GM23338 (cell line): ENCODE measurements around the gene PGR. TPM values are rescaled to one million over a fixed set of nuclear protein-coding genes. Genes with fewer than 3 reads are reported as not detected.

Experiments used
- ATAC-seq: fragments of 200-7000 bp; cut with Tn5 transposase; 3 replicates; pipeline ENCODE4 v1.9.1; 2020
- DNase-seq: peaks from one replicate; pipeline ENCODE4 v3.0.0-alpha.2; 2015; ENCODE audit warnings: low spot score
- H2AFZ ChIP-seq: fragments of 200-600 bp; sonication (generic); 2 replicates; pipeline ENCODE4 v1.8.0; 2016; ENCODE audit warnings: antibody characterized with exemption, mild to moderate bottlenecking, moderate library complexity
- H3F3A ChIP-seq: fragments of 200-600 bp; sonication (generic); replicated peaks from 2 replicates; pipeline ENCODE4 v1.8.0; 2017; ENCODE audit warnings: antibody characterized with exemption, mixed run types, low read depth
- H3K27ac ChIP-seq: fragments of 200-600 bp; sonication (generic); 2 replicates; pipeline ENCODE4 v1.6.1; 2016; ENCODE audit warnings: low read depth
- H3K27me3 ChIP-seq: fragments of 200-600 bp; sonication (generic); 2 replicates; pipeline ENCODE4 v1.8.0; 2016; ENCODE audit warnings: mild to moderate bottlenecking, mixed run types, moderate library complexity; ENCODE audit not compliant: insufficient read depth
- H3K36me3 ChIP-seq: fragments of 200-600 bp; sonication (generic); 2 replicates; pipeline ENCODE4 v1.8.0; 2016; ENCODE audit warnings: mild to moderate bottlenecking; ENCODE audit not compliant: insufficient read depth
- H3K4me1 ChIP-seq: fragments of 200-600 bp; sonication (generic); 2 replicates; pipeline ENCODE4 v1.8.0; 2016; ENCODE audit warnings: mild to moderate bottlenecking, moderate library complexity; ENCODE audit not compliant: insufficient read depth
- H3K4me2 ChIP-seq: fragments of 200-600 bp; sonication (generic); 2 replicates; pipeline ENCODE4 v1.7.1; 2017; ENCODE audit warnings: mixed run types
- H3K4me3 ChIP-seq: fragments of 200-600 bp; sonication (generic); 2 replicates; pipeline ENCODE4 v1.6.1; 2016; ENCODE audit warnings: mixed run types
- H3K79me2 ChIP-seq: fragments of 200-600 bp; sonication (generic); replicated peaks from 2 replicates; pipeline ENCODE4 v1.8.0; 2017; ENCODE audit warnings: mild to moderate bottlenecking; ENCODE audit not compliant: insufficient read depth
- H3K9me2 ChIP-seq: fragments of 200-600 bp; sonication (generic); 2 replicates; pipeline ENCODE4 v1.8.0; 2017; ENCODE audit not compliant: insufficient read depth
- H4K20me1 ChIP-seq: fragments of 200-600 bp; sonication (generic); replicated peaks from 2 replicates; pipeline ENCODE4 v1.8.0; 2017; ENCODE audit warnings: mild to moderate bottlenecking; ENCODE audit not compliant: insufficient read depth
- H3K27ac Mint-ChIP-seq: 2 replicates; pipeline ENCODE4 v1.8.0; 2020; ENCODE audit warnings: inconsistent platforms, mild to moderate bottlenecking, moderate library complexity, mixed read lengths
- H3K27me3 Mint-ChIP-seq: 3 replicates; pipeline ENCODE4 v1.8.0; 2022; ENCODE audit warnings: low read depth, mild to moderate bottlenecking, moderate library complexity, mixed read lengths, inconsistent platforms; ENCODE audit not compliant: insufficient read depth, poor library complexity
- H3K36me3 Mint-ChIP-seq: 3 replicates; pipeline ENCODE4 v1.8.0; 2021; ENCODE audit warnings: low read depth, mild to moderate bottlenecking, inconsistent platforms, moderate library complexity, mixed read lengths
- H3K4me1 Mint-ChIP-seq: 3 replicates; pipeline ENCODE4 v1.8.0; 2020; ENCODE audit warnings: mild to moderate bottlenecking, inconsistent platforms, mixed read lengths
- H3K4me3 Mint-ChIP-seq: 3 replicates; pipeline ENCODE4 v1.8.0; 2021; ENCODE audit warnings: moderate library complexity, mild to moderate bottlenecking, inconsistent platforms, mixed read lengths
- H3K9me3 Mint-ChIP-seq: 3 replicates; pipeline ENCODE4 v1.8.0; 2020; ENCODE audit warnings: moderate library complexity, mild to moderate bottlenecking, inconsistent platforms, mixed read lengths
- CTCF ChIP-seq, 2 experiments: fragments of 200-600 bp in 1 of 2; sonication (generic) in 1 of 2; conservative IDR thresholded peaks; 2 replicates each; pipeline versions ENCODE4 v1.5.1 to v1.6.1; 2016 to 2017; ENCODE audit warnings: antibody characterized with exemption in 2 of 2, low read depth in 2 of 2, mild to moderate bottlenecking in 2 of 2, moderate library complexity in 1 of 2
- ETS1 ChIP-seq: IDR thresholded peaks from 2 replicates; pipeline ENCODE4 v1.6.1; 2016; ENCODE audit warnings: antibody characterized with exemption
- EZH2 ChIP-seq: fragments of 200-600 bp; sonication (generic); IDR thresholded peaks from one replicate; pipeline ENCODE4 v1.8.0; 2017; ENCODE audit warnings: antibody characterized with exemption, mild to moderate bottlenecking, low read depth; ENCODE audit not compliant: unreplicated experiment
- EZH2phosphoT487 ChIP-seq: fragments of 200-600 bp; sonication (generic); IDR thresholded peaks from one replicate; pipeline ENCODE4 v1.8.1; 2018; ENCODE audit warnings: antibody characterized with exemption; ENCODE audit not compliant: unreplicated experiment
- JUNB ChIP-seq: IDR thresholded peaks from one replicate; pipeline ENCODE4 v1.6.1; 2016; ENCODE audit warnings: antibody characterized with exemption; ENCODE audit not compliant: unreplicated experiment
- NANOG ChIP-seq: IDR thresholded peaks from 2 replicates; pipeline ENCODE4 v1.6.1; 2016; ENCODE audit warnings: antibody characterized with exemption, borderline replicate concordance
- REST ChIP-seq: IDR thresholded peaks from one replicate; pipeline ENCODE4 v1.6.1; 2018; ENCODE audit warnings: antibody characterized with exemption; ENCODE audit not compliant: unreplicated experiment
- STAT1 ChIP-seq: IDR thresholded peaks from one replicate; pipeline ENCODE4 v1.6.1; 2016; ENCODE audit warnings: antibody characterized with exemption; ENCODE audit not compliant: unreplicated experiment
- ZNF331 ChIP-seq: fragments of 250-450 bp; sonication (Bioruptor Pico); IDR thresholded peaks from 2 replicates; pipeline ENCODE4 v1.5.0; 2020; ENCODE audit warnings: low read depth, mild to moderate bottlenecking, moderate library complexity
- ZNF462 ChIP-seq: fragments of 250-450 bp; sonication (Bioruptor Pico); IDR thresholded peaks from 2 replicates; pipeline ENCODE4 v1.5.0; 2020; ENCODE audit warnings: mild to moderate bottlenecking, moderate library complexity
- polyA plus RNA-seq: library from polyadenylated mRNA; unstranded; fragments of >200 nt; fragmentation: Nextera tagmentation; extraction: Ambion mirVana; gene quantifications from 2 replicates; pipeline ENCODE4 v1.2.1, GENCODE V29; 2016
- total RNA-seq: library from RNA; depleted of rRNA; stranded (reverse); fragments of >200 nt; shearing (Covaris generic); gene quantifications from 2 replicates; pipeline ENCODE4 v1.2.3, GENCODE V29; 2014

PGR gene
- total and polyA plus RNA-seq, 2 experiments from 2014 or later, result 0.07 to 0.11 TPM

GRCh38 chr11:100984668-100985067 lies 144.9 kb downstream of the PGR start:
- Histone ChIP-seq H3K4me1 (no peaks in the 10 kb centered on the region), H3K9me2 (no peaks in the 10 kb centered on the region), H3K79me2 (no peaks in the 10 kb centered on the region), H3K27ac (no peak overlapping the region), H2AFZ (no peak overlapping the region), H3K36me3 (no peaks in the 10 kb centered on the region), H3F3A (no peaks in the 10 kb centered on the region), H3K4me3 (no peak overlapping the region), H3K4me2 (no peak overlapping the region), H3K27me3 (peaks cover 5% of the 10 kb centered on the region), H4K20me1 (0 out of 2 replicates have a peak, but pooled peaks cover under 1% of the 10 kb centered on the region)
- H3K27me3 Mint-ChIP-seq, result peaks cover 2% of the 10 kb centered on the region
- no peak for DNase-seq
- H3K27ac Mint-ChIP-seq, result no peak overlapping the region
- H3K36me3 Mint-ChIP-seq, result peaks cover 3% of the 10 kb centered on the region; the same call in 2 of the 3 replicates
- no peaks in the 10 kb centered on the region for H3K9me3 Mint-ChIP-seq
- no peak for TF ChIP-seq NANOG
- no peak for TF ChIP-seq JUNB
- TF ChIP-seq CTCF (conservative IDR thresholded peaks at IDR 0.05; ENCODE audit: low read depth in 2 of 2), result no peak
- TF ChIP-seq REST, result no peak
- no peak for TF ChIP-seq ZNF462 (CRISPR knock-in tag)
- TF ChIP-seq ZNF331, result no peak
- no peak for TF ChIP-seq ETS1
- TF ChIP-seq STAT1, result no peak
- TF ChIP-seq EZH2, result no peak
- TF ChIP-seq EZH2phosphoT487, result no peak
- H3K4me1 Mint-ChIP-seq, result no peaks in the 10 kb centered on the region
- H3K4me3 Mint-ChIP-seq, result no peak overlapping the region
- no peak for ATAC-seq
